GM23338 (cell line): ENCODE data around the gene CD2BP2. TPM values are rescaled to one million over a fixed set of nuclear protein-coding genes. Genes with fewer than 3 reads are reported as not detected.

Source experiments
- ATAC-seq: fragments of 200-7000 bp; cut with Tn5 transposase; 3 replicates; pipeline ENCODE4 v1.9.1; 2020
- DNase-seq: peaks from one replicate; pipeline ENCODE4 v3.0.0-alpha.2; 2015; ENCODE audit warnings: low spot score
- H2AFZ ChIP-seq: fragments of 200-600 bp; sonication (generic); 2 replicates; pipeline ENCODE4 v1.8.0; 2016; ENCODE audit warnings: antibody characterized with exemption, mild to moderate bottlenecking, moderate library complexity
- H3F3A ChIP-seq: fragments of 200-600 bp; sonication (generic); replicated peaks from 2 replicates; pipeline ENCODE4 v1.8.0; 2017; ENCODE audit warnings: antibody characterized with exemption, mixed run types, low read depth
- H3K27ac ChIP-seq: fragments of 200-600 bp; sonication (generic); 2 replicates; pipeline ENCODE4 v1.6.1; 2016; ENCODE audit warnings: low read depth
- H3K27me3 ChIP-seq: fragments of 200-600 bp; sonication (generic); 2 replicates; pipeline ENCODE4 v1.8.0; 2016; ENCODE audit warnings: mild to moderate bottlenecking, mixed run types, moderate library complexity; ENCODE audit not compliant: insufficient read depth
- H3K36me3 ChIP-seq: fragments of 200-600 bp; sonication (generic); 2 replicates; pipeline ENCODE4 v1.8.0; 2016; ENCODE audit warnings: mild to moderate bottlenecking; ENCODE audit not compliant: insufficient read depth
- H3K4me1 ChIP-seq: fragments of 200-600 bp; sonication (generic); 2 replicates; pipeline ENCODE4 v1.8.0; 2016; ENCODE audit warnings: mild to moderate bottlenecking, moderate library complexity; ENCODE audit not compliant: insufficient read depth
- H3K4me2 ChIP-seq: fragments of 200-600 bp; sonication (generic); 2 replicates; pipeline ENCODE4 v1.7.1; 2017; ENCODE audit warnings: mixed run types
- H3K4me3 ChIP-seq: fragments of 200-600 bp; sonication (generic); 2 replicates; pipeline ENCODE4 v1.6.1; 2016; ENCODE audit warnings: mixed run types
- H3K79me2 ChIP-seq: fragments of 200-600 bp; sonication (generic); replicated peaks from 2 replicates; pipeline ENCODE4 v1.8.0; 2017; ENCODE audit warnings: mild to moderate bottlenecking; ENCODE audit not compliant: insufficient read depth
- H3K9me2 ChIP-seq: fragments of 200-600 bp; sonication (generic); 2 replicates; pipeline ENCODE4 v1.8.0; 2017; ENCODE audit not compliant: insufficient read depth
- H4K20me1 ChIP-seq: fragments of 200-600 bp; sonication (generic); replicated peaks from 2 replicates; pipeline ENCODE4 v1.8.0; 2017; ENCODE audit warnings: mild to moderate bottlenecking; ENCODE audit not compliant: insufficient read depth
- H3K27ac Mint-ChIP-seq: 2 replicates; pipeline ENCODE4 v1.8.0; 2020; ENCODE audit warnings: inconsistent platforms, mild to moderate bottlenecking, moderate library complexity, mixed read lengths
- H3K27me3 Mint-ChIP-seq: 3 replicates; pipeline ENCODE4 v1.8.0; 2022; ENCODE audit warnings: low read depth, mild to moderate bottlenecking, moderate library complexity, mixed read lengths, inconsistent platforms; ENCODE audit not compliant: insufficient read depth, poor library complexity
- H3K36me3 Mint-ChIP-seq: 3 replicates; pipeline ENCODE4 v1.8.0; 2021; ENCODE audit warnings: low read depth, mild to moderate bottlenecking, inconsistent platforms, moderate library complexity, mixed read lengths
- H3K4me1 Mint-ChIP-seq: 3 replicates; pipeline ENCODE4 v1.8.0; 2020; ENCODE audit warnings: mild to moderate bottlenecking, inconsistent platforms, mixed read lengths
- H3K4me3 Mint-ChIP-seq: 3 replicates; pipeline ENCODE4 v1.8.0; 2021; ENCODE audit warnings: moderate library complexity, mild to moderate bottlenecking, inconsistent platforms, mixed read lengths
- H3K9me3 Mint-ChIP-seq: 3 replicates; pipeline ENCODE4 v1.8.0; 2020; ENCODE audit warnings: moderate library complexity, mild to moderate bottlenecking, inconsistent platforms, mixed read lengths
- CREB1 ChIP-seq: fragments of 250-450 bp; sonication (Bioruptor Pico); IDR thresholded peaks from 2 replicates; pipeline ENCODE4 v1.5.0; 2020; ENCODE audit warnings: low read depth, mild to moderate bottlenecking, moderate library complexity
- EZH2 ChIP-seq: fragments of 200-600 bp; sonication (generic); IDR thresholded peaks from one replicate; pipeline ENCODE4 v1.8.0; 2017; ENCODE audit warnings: antibody characterized with exemption, mild to moderate bottlenecking, low read depth; ENCODE audit not compliant: unreplicated experiment
- JUNB ChIP-seq: IDR thresholded peaks from one replicate; pipeline ENCODE4 v1.6.1; 2016; ENCODE audit warnings: antibody characterized with exemption; ENCODE audit not compliant: unreplicated experiment
- NANOG ChIP-seq: IDR thresholded peaks from 2 replicates; pipeline ENCODE4 v1.6.1; 2016; ENCODE audit warnings: antibody characterized with exemption, borderline replicate concordance
- POLR2AphosphoS5 ChIP-seq: IDR thresholded peaks from 2 replicates; pipeline ENCODE4 v1.6.1; 2016; ENCODE audit warnings: antibody characterized with exemption, low read depth
- STAT1 ChIP-seq: IDR thresholded peaks from one replicate; pipeline ENCODE4 v1.6.1; 2016; ENCODE audit warnings: antibody characterized with exemption; ENCODE audit not compliant: unreplicated experiment
- ZNF114 ChIP-seq: fragments of 250-450 bp; sonication (Bioruptor Pico); IDR thresholded peaks from 2 replicates; pipeline ENCODE4 v1.5.0; 2020; ENCODE audit warnings: mild to moderate bottlenecking, moderate library complexity
- ZNF331 ChIP-seq: fragments of 250-450 bp; sonication (Bioruptor Pico); IDR thresholded peaks from 2 replicates; pipeline ENCODE4 v1.5.0; 2020; ENCODE audit warnings: low read depth, mild to moderate bottlenecking, moderate library complexity
- polyA plus RNA-seq: library from polyadenylated mRNA; unstranded; fragments of >200 nt; fragmentation: Nextera tagmentation; extraction: Ambion mirVana; gene quantifications from 2 replicates; pipeline ENCODE4 v1.2.1, GENCODE V29; 2016
- total RNA-seq: library from RNA; depleted of rRNA; stranded (reverse); fragments of >200 nt; shearing (Covaris generic); gene quantifications from 2 replicates; pipeline ENCODE4 v1.2.3, GENCODE V29; 2014
- TF ChIP-seq, protein P1 (sequence below), 2 experiments: fragments of 200-600 bp in 1 of 2; sonication (generic) in 1 of 2; conservative IDR thresholded peaks; 2 replicates each; pipeline versions ENCODE4 v1.5.1 to v1.6.1; 2016 to 2017; ENCODE audit warnings: antibody characterized with exemption in 2 of 2, low read depth in 2 of 2, mild to moderate bottlenecking in 2 of 2, moderate library complexity in 1 of 2
- TF ChIP-seq, protein P2 (sequence below): IDR thresholded peaks from 2 replicates; pipeline ENCODE4 v1.6.1; 2016; ENCODE audit warnings: antibody characterized with exemption
- TF ChIP-seq, protein P3 (sequence below): IDR thresholded peaks from one replicate; pipeline ENCODE4 v1.6.1; 2018; ENCODE audit warnings: antibody characterized with exemption; ENCODE audit not compliant: unreplicated experiment

The CD2BP2 gene
- total and polyA plus RNA-seq, 2 experiments from 2014 or later: 23.1 to 38.7 TPM

DNA sequence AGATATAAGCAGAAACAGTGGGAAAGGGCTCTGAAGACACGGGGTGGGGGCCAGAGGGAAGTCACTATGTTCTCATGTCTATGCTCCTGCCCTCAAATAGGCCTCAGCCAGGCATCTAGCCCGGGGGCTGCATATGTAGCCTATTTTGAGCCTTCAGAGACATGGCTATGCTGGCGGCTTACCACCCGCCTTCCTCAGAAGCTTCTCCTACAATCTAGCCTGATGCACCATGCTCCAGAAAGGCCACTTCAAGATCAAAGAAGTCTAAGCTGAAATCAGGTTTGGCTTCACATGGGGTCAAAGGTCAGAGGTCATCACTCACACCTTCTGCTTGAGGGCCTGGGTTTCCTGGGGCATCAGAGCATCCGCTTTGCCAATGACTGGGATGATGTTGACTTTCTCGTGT lies 25.7 kb upstream of the CD2BP2 start:
- Mint-ChIP-seq H3K36me3 (peaks cover 3% of the 10 kb centered on the region; the same call in 2 of the 3 replicates), H3K4me3 (peak overlapping the region; percentile 21; the same call in 1 of the 3 replicates)
- TF ChIP-seq, protein P1, sequence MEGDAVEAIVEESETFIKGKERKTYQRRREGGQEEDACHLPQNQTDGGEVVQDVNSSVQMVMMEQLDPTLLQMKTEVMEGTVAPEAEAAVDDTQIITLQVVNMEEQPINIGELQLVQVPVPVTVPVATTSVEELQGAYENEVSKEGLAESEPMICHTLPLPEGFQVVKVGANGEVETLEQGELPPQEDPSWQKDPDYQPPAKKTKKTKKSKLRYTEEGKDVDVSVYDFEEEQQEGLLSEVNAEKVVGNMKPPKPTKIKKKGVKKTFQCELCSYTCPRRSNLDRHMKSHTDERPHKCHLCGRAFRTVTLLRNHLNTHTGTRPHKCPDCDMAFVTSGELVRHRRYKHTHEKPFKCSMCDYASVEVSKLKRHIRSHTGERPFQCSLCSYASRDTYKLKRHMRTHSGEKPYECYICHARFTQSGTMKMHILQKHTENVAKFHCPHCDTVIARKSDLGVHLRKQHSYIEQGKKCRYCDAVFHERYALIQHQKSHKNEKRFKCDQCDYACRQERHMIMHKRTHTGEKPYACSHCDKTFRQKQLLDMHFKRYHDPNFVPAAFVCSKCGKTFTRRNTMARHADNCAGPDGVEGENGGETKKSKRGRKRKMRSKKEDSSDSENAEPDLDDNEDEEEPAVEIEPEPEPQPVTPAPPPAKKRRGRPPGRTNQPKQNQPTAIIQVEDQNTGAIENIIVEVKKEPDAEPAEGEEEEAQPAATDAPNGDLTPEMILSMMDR (conservative IDR thresholded peaks at IDR 0.05; ENCODE audit: low read depth in 2 of 2): no peak
- TF ChIP-seq ZNF331 (CRISPR knock-in tag): no peak
- TF ChIP-seq, protein P2, sequence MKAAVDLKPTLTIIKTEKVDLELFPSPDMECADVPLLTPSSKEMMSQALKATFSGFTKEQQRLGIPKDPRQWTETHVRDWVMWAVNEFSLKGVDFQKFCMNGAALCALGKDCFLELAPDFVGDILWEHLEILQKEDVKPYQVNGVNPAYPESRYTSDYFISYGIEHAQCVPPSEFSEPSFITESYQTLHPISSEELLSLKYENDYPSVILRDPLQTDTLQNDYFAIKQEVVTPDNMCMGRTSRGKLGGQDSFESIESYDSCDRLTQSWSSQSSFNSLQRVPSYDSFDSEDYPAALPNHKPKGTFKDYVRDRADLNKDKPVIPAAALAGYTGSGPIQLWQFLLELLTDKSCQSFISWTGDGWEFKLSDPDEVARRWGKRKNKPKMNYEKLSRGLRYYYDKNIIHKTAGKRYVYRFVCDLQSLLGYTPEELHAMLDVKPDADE: no peak
- TF ChIP-seq, protein P3, sequence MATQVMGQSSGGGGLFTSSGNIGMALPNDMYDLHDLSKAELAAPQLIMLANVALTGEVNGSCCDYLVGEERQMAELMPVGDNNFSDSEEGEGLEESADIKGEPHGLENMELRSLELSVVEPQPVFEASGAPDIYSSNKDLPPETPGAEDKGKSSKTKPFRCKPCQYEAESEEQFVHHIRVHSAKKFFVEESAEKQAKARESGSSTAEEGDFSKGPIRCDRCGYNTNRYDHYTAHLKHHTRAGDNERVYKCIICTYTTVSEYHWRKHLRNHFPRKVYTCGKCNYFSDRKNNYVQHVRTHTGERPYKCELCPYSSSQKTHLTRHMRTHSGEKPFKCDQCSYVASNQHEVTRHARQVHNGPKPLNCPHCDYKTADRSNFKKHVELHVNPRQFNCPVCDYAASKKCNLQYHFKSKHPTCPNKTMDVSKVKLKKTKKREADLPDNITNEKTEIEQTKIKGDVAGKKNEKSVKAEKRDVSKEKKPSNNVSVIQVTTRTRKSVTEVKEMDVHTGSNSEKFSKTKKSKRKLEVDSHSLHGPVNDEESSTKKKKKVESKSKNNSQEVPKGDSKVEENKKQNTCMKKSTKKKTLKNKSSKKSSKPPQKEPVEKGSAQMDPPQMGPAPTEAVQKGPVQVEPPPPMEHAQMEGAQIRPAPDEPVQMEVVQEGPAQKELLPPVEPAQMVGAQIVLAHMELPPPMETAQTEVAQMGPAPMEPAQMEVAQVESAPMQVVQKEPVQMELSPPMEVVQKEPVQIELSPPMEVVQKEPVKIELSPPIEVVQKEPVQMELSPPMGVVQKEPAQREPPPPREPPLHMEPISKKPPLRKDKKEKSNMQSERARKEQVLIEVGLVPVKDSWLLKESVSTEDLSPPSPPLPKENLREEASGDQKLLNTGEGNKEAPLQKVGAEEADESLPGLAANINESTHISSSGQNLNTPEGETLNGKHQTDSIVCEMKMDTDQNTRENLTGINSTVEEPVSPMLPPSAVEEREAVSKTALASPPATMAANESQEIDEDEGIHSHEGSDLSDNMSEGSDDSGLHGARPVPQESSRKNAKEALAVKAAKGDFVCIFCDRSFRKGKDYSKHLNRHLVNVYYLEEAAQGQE: no peak

DNA sequence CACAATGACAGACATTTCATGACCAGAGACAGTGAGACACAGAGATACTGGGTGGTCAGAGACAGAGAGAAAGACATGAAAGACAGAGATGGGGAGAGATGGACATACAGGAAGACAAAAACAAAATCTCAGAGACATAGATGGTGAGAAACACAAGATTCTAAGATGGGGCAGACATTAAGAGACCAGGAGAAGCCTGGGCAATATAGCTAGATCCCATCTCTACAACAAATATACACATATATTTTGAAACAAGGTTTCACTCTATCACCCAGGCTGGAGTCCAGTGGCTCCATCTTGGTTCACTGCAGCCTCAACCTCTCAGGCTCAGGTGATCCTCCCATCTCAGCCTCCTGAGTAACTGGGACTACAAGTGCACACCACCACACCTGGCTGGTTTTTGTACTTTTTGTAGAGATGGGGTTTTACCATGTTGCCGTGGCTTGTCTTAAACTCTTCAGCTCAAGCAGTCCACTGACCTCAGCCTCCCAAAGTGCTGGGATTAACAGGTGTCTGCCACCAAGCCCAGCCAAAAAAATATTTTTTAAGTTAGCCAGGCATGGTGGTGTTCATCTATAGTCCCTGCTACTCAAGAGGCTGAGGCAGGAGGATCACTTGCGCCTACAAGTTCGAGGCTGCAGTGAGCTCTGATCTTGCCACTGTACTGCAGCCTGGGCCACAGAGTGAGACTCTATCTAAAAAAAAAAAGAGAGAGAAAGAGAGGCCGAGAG lies 25.1 kb upstream of the CD2BP2 start:
- Mint-ChIP-seq H3K4me3 (peak overlapping the region; percentile 93), H3K27me3 (peaks cover 28% of the 10 kb centered on the region), H3K36me3 (peaks cover 3% of the 10 kb centered on the region; the same call in 2 of the 3 replicates), H3K4me1 (peaks cover 24% of the 10 kb centered on the region), H3K9me3 (no peaks in the 10 kb centered on the region; the same call in none of the 3 replicates), H3K27ac (no peak overlapping the region)
- Histone ChIP-seq H3K4me2 (no peak overlapping the region), H2AFZ (no peak overlapping the region), H3K4me3 (peak overlapping the region; percentile 94; the same call in 1 of the 2 replicates), H3K27ac (no peak overlapping the region), H3K27me3 (no peaks in the 10 kb centered on the region), H3K79me2 (0 out of 2 replicates have a peak, but pooled peaks cover 4% of the 10 kb centered on the region), H4K20me1 (no peaks in the 10 kb centered on the region), H3F3A (peaks cover 24% of the 10 kb centered on the region), H3K4me1 (peaks cover 11% of the 10 kb centered on the region), H3K36me3 (no peaks in the 10 kb centered on the region), H3K9me2 (no peaks in the 10 kb centered on the region)
- ATAC-seq (no peak), DNase-seq (no peak)
- TF ChIP-seq EZH2: no peak
- TF ChIP-seq POLR2AphosphoS5: no peak
- no peak for TF ChIP-seq STAT1
- no peak for TF ChIP-seq NANOG
- no peak for TF ChIP-seq CREB1 (CRISPR knock-in tag)
- no peak for TF ChIP-seq ZNF114 (CRISPR knock-in tag)
- no peak for TF ChIP-seq ZNF331 (CRISPR knock-in tag)
- TF ChIP-seq, protein P1 (conservative IDR thresholded peaks at IDR 0.05; ENCODE audit: low read depth in 2 of 2): no peak
- TF ChIP-seq JUNB: no peak

More for the DNA sequence above, 25.7 kb upstream of the CD2BP2 start:
- H3K27me3 ChIP-seq: no peaks in the 10 kb centered on the region
- Mint-ChIP-seq H3K4me1 (peaks cover 19% of the 10 kb centered on the region), H3K9me3 (no peaks in the 10 kb centered on the region; the same call in none of the 3 replicates), H3K27ac (no peak overlapping the region), H3K27me3 (peaks cover 27% of the 10 kb centered on the region)
- H3F3A ChIP-seq: peaks cover 24% of the 10 kb centered on the region
- no peak overlapping the region for H3K27ac ChIP-seq
- H3K4me2 ChIP-seq: no peak overlapping the region
- DNase-seq (no peak), ATAC-seq (no peak)
- no peak overlapping the region for H2AFZ ChIP-seq
- 0 out of 2 replicates have a peak, but pooled peaks cover 4% of the 10 kb centered on the region for H3K79me2 ChIP-seq
- H4K20me1 ChIP-seq: no peaks in the 10 kb centered on the region
- no peaks in the 10 kb centered on the region for H3K9me2 ChIP-seq
- peaks cover 11% of the 10 kb centered on the region for H3K4me1 ChIP-seq
- H3K36me3 ChIP-seq: no peaks in the 10 kb centered on the region
- H3K4me3 ChIP-seq: no peak overlapping the region
